NCI-H2171 treated with DMSO at 0.1 percent for 48 hours (cell line): ENCODE measurements around the gene RPL28.
A peak's percentile ranks its signal among the peaks of the same experiment; 100 is the strongest.

Experiments
- DNase-seq: peaks from one replicate; lab custom pipeline; 2025; lab: John Stamatoyannopoulos, UW

RPL28 gene

DNA sequence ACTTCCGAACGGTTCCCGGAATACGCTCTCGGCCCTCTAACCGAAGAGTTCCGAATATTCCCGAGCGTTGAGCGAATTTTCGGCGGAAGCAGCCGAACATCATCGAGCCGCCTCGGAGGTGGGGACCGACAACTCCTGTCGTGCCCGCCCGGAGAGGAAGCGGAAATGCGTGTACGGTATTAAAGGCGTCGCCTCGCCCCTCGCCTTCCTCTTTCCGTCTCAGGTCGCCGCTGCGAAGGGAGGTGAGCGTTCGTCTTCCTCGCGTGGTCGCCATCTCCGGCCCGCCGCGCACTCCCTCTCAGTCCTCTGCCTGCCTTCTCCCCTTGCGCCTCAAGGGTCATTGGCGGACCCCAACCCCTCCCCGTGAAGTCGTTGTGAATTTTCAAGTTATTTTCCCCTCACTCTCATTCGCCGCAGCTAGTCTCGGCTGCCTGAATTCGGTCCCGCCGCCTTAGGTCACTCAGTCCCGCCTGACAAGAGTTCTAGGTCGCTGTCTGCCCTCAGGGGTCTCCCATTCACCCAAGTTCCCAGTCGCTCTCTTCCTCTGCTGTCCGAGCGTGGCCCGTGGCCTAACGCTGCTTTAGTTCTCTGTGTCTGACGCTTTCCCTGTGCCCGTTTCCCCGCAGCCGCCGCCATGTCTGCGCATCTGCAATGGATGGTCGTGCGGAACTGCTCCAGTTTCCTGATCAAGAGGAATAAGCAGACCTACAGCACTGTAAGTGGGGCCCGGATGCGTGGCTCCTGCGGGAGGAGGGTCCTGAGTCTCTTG is at the start of gene RPL28:
Gene RPL28 (plus strand): TSS at position 209 of the 769 bp plus-strand sequence. CDS start 426 bp downstream, at position 635.
- DNase-seq: peak; percentile 97

DNA sequence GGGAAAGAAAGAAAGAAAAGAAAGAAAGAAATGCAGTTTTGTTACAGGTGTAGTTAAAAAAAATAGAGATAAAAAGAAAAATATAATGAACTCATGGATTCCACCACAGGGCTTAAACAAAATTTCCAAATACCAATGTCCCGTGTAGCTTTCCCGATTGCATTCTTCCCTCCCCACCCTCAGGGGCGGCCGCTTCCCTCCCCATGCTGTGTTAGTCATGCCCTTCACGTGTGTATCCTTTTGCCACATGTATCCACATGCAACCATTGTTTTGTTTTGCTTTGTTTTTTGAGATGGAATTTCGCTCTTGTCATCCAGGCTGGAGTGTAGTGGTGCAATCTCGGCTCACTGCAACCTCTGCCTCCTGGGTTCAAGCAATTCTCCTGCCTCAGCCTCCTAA is 49.6 kb upstream of the RPL28 start:
- DNase-seq: no peak

DNA sequence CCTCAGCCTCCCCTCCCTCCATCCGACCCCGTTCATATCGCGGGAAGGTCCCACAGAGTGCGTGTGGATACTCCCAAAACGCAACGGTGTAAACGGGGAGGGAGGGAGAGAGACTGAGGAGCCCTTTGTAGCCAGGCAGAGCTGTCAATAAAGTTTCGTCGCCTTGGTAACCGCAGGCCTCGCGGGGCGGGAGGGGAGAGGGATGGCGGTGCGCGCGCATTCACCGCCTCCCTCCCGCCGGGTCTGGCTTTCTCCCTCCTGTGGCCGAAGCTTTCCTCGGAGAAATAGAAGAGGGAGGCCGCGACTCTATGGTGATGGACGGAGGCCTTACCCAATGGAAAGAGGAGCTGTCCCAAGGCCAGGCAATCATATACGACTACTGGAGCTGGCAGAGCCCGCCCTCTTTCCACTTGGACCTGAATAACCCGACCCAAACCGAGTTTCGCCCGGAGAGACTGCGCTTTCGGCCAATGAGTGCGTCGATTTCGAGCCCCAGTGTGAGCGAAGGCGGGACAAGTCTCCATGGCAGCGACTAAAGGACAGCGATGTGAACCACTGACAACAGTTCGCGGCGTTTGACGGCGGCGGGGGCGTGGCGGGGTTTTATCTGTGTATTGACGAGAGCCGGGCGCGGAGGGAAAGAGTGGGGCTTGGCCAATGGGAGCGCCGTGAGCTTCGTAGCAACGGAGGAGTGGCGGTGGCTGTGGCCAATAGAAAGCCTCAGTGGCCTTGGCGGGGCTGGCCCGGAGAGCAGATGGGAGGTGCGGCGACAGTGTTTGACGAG is 46.4 kb upstream of the RPL28 start, which contains the start of gene KMT5C:
Gene KMT5C (plus strand): TSS at position 772 of the 784 bp plus-strand sequence. CDS start 2,061 bp downstream, outside the sequence.
- DNase-seq: peak; percentile 100

DNA sequence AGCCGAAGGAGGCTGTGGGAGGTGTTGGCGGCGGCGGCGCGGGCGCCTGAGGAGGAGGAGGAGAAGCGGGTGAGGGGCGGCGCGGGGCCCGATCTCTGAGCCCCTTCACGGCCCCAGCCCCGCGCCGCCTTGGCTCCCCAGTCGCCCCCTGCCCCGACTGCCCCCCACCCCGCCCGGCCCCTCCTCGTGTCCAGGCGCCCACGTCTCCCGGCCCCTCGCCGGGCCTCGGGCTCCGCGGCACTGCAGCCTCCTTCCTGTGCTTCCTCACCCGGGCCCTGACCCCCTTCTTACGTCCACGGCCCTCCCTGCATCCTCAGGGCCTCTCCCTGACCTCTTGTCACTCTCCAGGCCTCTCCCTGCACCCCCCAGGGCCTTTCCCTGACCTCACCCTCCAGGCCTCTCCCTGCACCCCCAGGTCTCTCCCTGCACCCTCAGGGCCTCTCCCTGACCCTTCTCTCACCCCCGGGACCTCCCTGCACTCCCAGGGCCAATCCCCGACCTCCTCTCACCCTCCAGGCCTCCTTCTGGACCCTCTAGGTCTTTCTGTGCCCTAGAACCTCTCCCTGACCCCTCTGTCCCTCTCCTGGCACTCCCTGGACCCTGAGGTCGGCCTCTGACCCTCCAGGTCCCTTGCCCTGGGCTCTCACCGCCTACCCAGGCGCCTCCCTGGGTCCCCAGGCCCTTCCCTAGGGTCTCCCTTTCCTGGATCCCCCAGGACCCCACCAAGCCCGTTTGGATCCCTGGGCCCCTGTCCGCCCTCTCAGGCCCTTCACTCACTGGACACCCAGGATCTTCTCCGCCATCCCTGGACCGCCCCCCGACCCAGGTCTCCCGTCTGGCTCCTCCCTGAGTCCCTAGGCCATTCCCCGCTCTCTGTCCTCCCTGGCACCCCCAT is 45.6 kb upstream of the RPL28 start:
- no peak for DNase-seq

DNA sequence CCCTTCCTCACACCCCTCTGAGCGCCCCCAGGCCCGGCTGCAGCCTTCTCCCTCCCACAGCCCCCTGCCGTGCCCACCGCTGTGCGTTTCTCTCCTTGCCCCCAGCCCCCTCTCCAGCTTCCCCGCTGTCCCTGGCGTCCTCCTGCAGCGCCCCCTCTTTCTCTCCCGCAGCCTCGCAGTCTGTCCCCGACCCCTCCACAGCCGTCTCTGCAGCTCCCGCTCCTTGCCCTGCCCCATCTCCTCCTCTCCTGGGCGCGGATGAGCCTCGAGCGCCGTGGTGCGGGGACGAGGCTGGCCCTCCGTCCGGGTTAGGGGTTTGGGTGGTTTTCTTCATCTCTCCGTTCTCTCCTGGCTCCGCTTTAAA is 45.0 kb upstream of the RPL28 start:
- DNase-seq: peak; percentile 78

DNA sequence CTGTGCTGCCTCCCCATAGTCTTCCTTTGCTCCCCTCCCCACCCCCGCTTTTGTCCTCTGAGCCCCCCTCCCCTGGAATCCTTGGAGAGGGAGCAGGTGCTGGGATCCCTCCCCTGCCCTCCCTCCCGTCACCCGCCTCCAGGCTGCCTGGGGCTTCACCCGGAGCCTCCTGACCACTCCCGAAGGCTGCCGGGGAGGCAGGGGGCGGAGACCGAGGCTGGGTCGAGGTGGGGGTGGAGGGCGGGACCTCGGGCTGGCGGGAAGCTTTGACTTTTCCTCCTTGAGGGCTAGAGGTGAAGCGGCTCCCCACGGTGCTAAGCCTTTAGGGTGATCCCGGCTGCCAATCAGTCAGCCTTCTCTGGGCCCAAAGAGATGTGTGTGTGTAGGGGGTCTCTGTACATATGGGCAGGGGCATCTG is 44.6 kb upstream of the RPL28 start:
- peak; percentile 81 for DNase-seq

DNA sequence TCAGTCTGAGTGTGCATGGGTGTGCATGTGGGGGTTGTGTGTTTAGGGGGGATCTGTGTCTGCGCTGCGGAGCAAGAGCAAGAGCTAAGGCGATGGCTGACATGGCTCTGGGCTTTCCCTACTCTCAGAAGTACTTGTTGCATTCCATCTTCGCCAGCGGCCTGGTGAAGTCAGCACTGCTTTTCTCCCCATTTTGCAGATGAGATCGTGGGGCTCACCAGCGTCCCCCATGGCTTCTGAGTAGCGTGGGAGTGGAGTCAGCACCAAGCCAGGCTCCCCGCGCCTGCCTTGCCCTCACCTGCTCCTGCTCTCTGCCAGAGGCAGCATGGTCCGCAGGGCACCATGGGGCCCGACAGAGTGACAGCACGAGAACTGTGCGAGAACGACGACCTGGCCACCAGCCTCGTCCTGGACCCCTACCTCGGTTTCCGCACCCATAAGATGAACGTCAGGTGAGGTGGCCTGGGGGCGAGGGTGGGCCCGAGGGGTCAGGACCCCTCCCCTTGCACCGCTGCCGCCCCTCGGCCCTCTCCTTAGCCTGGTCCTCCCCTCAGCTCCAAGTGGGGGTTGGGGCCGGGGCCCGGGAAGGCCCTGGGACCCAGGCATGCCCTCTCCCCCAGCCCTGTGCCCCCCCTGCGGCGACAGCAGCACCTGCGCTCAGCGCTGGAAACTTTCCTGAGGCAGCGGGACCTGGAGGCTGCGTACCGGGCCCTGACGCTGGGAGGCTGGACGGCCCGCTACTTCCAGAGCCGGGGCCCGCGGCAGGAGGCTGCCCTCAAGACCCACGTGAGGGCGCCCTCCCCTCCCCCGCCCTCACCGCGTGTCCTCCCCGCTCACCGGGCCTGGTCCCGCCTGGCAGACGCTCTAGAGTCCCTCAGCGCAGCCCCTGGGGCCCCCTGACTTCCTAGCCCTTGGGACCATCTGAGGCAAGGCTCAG is 43.9 kb upstream of the RPL28 start:
- no peak for DNase-seq

DNA sequence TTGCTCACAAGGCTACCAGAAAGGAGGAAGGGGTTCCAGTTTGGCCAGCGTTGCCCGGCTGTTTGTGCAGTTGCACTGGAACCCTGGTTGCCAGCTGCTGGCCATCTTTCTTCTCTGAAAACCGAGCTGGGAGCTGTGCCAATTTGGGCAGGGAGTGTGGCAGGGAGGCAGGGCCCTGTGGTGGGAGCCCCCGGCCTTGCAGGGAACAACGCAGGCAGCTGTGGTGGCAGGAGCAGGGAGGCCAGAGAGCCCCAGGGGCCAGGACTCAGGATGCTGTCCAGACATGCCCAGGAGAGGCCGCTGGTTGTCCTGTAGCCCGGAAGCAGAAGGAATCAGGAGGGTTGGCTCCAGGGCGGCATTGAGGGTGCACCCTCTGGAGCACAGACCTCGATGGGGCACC is 41.3 kb upstream of the RPL28 start:
- peak; percentile 3 for DNase-seq

DNA sequence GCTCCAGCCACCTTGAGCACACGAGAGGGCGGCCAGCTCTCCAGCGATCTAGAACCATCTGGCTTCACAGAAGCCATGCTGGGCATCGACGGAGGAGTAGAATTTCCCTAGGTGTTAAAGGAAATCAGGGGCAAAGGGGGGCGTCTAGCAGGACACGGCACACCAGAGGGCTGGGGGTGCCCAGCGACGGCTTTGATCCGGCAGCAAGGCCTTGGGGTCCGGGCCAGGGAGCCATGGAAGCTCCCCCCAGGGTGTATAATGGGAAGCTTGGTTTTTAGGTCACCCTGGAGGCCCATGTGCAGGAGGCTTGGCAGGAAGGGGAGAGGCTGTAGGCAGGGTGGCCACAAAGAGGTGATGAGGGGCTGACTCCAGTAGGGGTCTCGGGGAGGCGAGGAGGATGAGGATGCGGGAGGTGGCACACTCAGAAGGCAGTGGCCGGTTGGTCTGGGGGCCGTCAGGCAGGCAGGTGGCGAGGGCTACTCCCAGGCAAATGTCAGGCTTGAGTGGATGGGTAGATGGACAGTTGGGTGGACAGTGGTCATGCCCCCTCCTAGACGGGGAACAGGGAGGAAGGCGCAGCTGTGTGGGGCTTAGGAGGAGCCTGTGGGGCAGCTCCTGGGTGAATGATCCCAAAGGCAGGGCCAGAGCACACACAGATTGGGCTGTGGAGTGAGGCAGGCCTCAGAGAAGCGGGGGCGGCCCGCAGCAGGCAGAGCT is 40.5 kb upstream of the RPL28 start:
- no peak for DNase-seq

DNA sequence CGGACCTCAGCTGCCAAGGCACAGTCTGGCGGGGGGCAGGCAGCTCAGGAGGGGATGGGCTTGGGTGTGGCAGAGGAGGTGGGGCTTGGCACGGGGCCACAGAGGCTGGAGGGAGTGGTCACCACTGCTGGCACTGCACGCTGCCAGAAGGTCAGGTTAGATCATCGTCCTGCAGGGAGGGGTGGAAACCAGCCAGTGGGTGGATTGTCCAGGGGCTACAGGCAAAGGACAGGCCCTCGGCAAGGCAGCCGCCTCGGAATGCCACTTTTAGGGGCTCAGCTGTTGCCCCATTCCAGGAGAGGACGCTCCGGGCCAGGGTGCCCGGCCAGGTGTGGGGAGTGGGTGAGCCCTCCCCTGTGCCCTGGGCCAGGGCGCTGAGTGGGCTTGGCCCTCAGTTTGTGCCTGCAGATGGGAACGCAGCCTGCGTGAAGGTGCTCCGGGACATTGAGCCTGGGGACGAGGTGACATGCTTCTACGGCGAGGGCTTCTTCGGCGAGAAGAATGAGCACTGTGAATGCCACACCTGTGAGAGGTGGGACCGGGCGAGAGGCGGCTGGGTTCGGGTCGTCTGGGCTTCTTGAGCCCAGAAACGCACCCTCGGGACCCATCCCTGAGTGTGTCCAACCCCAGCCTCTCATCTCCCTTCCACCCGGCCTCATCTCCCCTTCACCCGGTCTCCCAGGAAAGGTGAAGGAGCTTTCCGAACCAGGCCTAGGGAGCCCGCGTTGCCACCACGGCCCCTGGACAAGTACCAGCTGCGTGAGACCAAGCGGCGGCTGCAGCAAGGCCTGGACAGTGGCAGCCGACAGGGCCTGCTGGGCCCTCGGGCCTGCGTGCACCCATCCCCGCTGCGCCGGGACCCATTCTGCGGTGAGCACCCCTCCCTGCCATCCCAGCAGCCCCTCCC is 39.7 kb upstream of the RPL28 start:
- DNase-seq: no peak

DNA sequence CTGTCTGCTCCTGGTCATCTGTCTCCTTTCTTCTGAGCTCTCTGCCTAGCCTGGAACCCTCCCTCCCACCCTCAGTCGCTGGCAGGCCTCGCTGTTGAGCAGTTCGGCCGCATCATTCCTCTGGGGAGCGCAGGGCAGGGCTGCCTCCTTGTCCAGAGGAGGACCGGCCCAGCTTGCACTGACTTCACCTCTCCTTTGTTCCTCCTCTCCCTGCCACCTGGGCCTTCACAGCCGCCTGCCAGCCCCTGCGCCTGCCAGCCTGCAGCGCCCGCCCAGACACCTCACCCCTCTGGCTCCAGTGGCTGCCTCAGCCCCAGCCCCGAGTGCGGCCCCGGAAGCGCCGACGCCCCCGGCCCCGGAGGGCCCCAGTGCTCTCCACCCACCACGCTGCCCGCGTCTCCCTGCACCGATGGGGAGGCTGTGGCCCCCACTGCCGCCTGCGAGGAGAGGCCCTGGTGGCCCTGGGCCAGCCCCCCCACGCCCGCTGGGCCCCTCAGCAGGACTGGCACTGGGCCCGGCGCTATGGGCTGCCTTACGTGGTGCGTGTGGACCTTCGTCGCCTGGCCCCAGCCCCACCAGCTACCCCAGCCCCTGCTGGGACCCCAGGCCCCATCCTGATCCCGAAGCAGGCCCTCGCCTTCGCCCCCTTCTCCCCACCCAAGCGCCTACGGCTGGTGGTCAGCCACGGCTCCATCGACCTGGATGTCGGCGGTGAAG is 38.8 kb upstream of the RPL28 start:
- no peak for DNase-seq

DNA sequence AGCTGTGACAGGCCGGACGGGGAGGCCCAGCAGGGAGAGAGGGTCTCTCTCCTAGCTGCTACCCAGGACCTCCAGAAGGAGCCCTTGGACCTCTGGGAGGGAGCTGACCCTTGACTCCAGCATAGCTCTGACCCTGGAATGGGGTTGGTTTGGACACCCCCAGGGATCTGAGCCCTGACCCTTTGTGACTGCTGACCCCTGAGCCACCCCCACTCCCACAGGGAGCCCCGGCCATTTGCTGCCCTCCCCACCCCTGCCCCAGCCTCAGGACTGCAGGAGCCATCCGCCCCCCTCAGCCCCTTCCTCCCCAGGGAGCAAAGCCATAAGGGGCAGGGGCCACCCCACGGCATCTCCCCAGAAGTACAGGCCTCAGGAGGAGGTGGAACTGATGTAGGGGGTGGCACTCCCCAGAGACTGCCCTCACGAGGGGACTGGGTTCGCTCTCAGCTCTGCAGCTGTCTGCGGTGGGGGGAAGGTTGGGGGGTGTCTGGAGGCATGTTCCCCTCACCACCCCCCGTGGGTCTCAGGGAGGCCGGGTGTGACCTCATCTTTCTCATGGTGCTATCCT is 38.2 kb upstream of the RPL28 start:
- no peak for DNase-seq

DNA sequence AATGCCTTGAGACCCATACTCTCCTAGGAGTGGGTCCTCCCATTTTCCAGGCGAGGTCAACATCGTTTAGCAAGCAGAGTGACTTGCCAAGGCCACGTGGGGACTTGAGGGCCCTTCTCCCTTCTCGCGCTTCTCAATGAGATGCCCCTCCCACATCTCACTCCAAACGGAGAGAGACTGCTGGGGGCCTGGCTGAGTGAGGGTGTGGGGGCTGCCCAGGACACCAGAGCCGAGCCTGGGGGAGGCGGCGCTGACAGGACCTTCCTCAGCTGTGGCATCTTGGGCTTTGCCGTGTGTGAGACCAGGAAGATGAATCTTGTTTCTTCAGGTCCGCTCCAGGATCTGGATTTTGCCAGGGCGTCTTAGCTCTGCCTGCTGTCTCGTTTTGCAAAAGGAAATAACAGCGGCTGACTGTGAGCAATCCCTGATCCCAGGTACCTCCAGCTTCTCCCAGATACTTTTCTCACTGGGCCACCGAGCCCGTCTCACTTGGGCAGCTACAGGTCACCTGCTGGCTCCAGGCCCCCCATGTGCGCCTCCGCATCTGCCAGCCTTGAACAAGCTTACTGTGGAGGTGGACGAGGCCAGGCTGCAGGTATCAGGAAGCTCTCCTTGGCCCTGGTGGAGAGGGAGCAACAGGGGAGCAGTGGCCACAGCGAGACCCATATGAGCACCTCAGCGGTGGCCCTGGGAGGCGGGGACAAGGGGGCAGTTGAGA is 37.3 kb upstream of the RPL28 start:
- peak; percentile 3 for DNase-seq

DNA sequence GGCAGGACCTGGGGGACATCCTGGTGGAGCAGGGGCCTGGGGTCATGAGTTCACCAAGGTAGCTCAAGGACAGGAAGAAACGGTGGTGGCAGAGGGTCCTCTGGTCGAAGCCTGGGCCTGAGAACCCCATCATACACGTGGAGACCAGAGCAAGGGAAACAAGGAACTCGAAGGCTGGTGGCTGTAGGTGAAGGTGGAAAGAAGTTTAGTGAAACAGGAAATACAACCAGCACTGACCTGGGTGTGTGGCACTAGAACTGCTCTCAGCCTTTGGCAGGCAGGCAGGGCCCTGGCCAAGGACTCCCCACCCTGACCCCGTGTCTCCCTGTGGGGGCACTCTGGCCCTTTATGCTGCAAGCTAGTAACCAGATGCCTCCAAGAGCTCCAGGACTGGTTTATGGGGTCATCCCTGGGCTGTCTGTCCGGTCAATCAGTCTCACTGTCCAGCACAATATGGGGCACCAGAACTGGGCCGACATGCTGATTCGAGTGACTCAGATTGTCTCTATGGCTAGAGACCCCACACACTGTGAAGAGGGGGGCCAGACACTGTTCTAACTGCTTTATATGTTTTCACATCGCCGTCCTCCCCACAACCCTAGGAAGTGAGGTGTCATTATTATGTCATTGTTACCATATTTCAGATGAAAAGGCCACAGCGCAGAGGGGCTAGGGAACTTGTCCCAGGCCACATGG is 35.0 kb upstream of the RPL28 start:
- no peak for DNase-seq

DNA sequence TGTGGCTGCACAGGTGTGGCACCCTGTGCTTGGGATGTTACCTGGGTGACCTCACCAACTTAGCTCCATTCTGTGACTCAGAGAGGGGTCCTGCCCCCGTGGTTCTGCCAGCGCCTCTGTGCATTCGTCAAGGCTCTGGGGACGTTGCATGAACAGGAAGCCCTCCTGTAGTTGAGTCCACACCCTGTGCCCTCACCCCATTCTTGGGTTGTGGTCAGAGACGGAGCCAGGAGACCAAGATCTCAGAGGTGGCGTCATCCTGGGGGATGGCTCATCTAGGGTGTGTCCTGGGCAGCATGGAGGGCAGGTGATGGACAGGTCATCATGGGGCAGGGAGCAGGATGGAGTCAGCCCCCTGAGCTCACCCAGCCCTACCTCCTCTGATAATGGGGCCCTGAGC is 33.7 kb upstream of the RPL28 start:
- DNase-seq: no peak

DNA sequence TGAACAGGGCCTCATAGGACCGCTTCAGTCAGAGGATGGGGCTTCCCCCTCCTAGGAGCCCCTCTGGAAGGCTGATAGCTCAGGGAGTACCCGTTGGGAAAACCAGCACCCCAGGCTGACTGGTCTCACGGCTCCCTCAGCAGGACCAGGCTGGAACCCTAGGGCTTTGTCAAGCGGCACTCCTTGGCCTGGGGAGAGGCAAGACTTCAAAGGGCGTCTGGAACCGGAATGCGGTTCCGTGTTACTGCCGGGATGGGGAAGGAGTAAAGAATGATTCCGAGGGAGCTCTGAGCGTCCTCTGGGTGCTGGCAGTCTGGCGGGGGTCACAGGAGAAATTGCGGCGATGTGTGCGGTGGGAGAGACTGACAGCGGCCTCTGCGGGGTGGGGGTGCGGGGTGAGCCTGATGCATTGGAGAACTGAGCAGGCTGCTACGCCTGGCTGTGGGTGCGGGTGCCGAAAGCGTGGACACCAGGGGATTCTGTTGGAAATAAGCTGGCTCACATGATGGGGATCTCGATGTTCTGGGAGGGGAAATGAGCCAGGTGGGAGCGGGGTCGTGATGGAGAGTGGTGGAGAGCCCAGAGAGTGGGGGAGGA is 33.1 kb upstream of the RPL28 start:
- DNase-seq: no peak

DNA sequence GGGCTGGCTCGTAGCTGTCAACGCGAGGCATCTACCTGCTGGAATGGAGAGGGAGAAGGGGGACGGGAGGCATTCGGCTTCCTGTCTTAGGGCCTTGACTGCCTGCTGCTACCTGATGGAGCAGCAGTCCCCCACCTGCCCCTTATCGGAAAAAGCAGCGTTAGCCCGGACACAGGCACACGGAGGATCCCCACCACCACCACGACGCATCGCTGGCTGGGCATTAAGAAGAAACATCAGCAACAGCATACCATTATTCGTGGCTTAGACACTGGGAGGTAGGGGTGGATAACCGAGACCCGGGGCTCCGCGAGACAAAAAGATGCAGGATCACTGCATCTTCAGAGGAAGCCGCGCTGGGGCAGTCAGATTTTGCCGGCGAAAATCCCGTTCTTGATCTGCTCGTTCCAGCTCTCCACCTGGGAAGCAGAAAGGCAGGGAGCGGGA is 32.4 kb upstream of the RPL28 start:
- no peak for DNase-seq
